ENCODE data around the gene UMAD1. TPM values are rescaled to one million over a fixed set of nuclear protein-coding genes. Genes with fewer than 3 reads are reported as not detected.

Gene UMAD1
- total and polyA plus RNA-seq, 2 of the 13 experiments (the other 11 are each of a cell fraction or from before 2014, with no cell fraction given): 16.8 to 17.6 TPM

DNA sequence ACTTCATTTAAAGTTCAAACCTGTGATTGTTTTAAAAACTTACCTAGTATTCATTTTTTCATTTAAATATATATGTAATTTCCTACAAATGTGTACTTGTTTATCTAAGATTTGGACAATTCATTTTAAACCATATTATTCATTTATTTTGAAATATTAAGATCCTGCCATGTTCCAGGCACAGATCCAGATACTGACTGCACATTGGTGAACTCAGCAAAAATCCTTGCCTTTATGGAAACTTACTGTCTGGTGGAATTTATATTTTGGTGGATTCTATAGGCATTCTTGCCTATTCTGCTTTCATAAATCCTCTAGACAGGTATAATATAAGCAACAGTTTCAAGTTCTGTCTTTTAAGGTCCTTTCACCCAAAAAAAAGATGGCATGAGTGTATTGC lies 126.1 kb downstream of the UMAD1 start (continued):
- TF ChIP-seq, protein P1, sequence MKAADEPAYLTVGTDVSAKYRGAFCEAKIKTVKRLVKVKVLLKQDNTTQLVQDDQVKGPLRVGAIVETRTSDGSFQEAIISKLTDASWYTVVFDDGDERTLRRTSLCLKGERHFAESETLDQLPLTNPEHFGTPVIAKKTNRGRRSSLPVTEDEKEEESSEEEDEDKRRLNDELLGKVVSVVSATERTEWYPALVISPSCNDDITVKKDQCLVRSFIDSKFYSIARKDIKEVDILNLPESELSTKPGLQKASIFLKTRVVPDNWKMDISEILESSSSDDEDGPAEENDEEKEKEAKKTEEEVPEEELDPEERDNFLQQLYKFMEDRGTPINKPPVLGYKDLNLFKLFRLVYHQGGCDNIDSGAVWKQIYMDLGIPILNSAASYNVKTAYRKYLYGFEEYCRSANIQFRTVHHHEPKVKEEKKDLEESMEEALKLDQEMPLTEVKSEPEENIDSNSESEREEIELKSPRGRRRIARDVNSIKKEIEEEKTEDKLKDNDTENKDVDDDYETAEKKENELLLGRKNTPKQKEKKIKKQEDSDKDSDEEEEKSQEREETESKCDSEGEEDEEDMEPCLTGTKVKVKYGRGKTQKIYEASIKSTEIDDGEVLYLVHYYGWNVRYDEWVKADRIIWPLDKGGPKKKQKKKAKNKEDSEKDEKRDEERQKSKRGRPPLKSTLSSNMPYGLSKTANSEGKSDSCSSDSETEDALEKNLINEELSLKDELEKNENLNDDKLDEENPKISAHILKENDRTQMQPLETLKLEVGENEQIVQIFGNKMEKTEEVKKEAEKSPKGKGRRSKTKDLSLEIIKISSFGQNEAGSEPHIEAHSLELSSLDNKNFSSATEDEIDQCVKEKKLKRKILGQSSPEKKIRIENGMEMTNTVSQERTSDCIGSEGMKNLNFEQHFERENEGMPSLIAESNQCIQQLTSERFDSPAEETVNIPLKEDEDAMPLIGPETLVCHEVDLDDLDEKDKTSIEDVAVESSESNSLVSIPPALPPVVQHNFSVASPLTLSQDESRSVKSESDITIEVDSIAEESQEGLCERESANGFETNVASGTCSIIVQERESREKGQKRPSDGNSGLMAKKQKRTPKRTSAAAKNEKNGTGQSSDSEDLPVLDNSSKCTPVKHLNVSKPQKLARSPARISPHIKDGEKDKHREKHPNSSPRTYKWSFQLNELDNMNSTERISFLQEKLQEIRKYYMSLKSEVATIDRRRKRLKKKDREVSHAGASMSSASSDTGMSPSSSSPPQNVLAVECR (CRISPR knock-in tag; IDR thresholded peaks at IDR 0.05; ENCODE audit: borderline replicate concordance): no peak

- no peak for FAIRE-seq
- no peak overlapping the region for H2AFZ ChIP-seq (ENCODE audit: low read length)
- H3K36me3 ChIP-seq (replicated peaks in 1 of 2; ENCODE audit: control insufficient read depth in 1 of 2, insufficient read depth in 2 of 2, low read length in 2 of 2): no peaks in the 10 kb centered on the region
- H3K79me2 ChIP-seq (ENCODE audit: insufficient read depth, low read length): no peaks in the 10 kb centered on the region
- no peaks in the 10 kb centered on the region for H4K20me1 ChIP-seq (ENCODE audit: insufficient read depth, low read length)
- no peak overlapping the region for H3K4me3 ChIP-seq (replicated peaks in 1 of 3; ENCODE audit: insufficient read depth in 1 of 3, low read depth in 2 of 3, low read length in 3 of 3)
- no peaks in the 10 kb centered on the region for H3K27me3 ChIP-seq (ENCODE audit: control insufficient read depth in 1 of 2, insufficient read depth in 2 of 2, low read length in 2 of 2)
- ChIA-PET POLR2A (no interaction called here), CTCF (ENCODE audit: low intra/inter-chr PET ratio, low total read pairs) (no interaction called here)
- H3K9ac ChIP-seq (ENCODE audit: insufficient read depth, low read depth, low read length): no peak overlapping the region
- no peak overlapping the region for H3K4me2 ChIP-seq (ENCODE audit: low read depth, low read length)
- no peaks in the 10 kb centered on the region for H3K9me3 ChIP-seq (ENCODE audit: low read length)
- BruUV-seq (replicated peaks): no TSS peak
- no peak for DNase-seq (ENCODE audit: low spot score)
- in situ Hi-C loops (cut with HindIII; ENCODE audit: extremely low pct_ligation_motif_present, low pct_unique_long_range_greater_than_20kb): no loop called here
- no peaks in the 10 kb centered on the region for H3K4me1 ChIP-seq (ENCODE audit: insufficient read depth, low read length)
- H3K27ac ChIP-seq (ENCODE audit: extremely low read length, insufficient read depth, low read length): no peak overlapping the region
- intact Hi-C loops (cut with micrococcal nuclease; ENCODE audit: unreplicated experiment): loop anchor here (10.0 kb wide), 3 partner anchors 266 to 446 kb away; no protein-coding TSS in a partner anchor
- no peak for ATAC-seq
- over 99% methylated on average over 5 of the region's 5 CpGs for WGBS (ENCODE audit: low lambda C conversion rate)
- TF ChIP-seq NBN (conservative IDR thresholded peaks at IDR 0.05) (no peak), SNAPC2 (CRISPR knock-in tag; IDR thresholded peaks at IDR 0.05) (no peak), ZNF138 (CRISPR knock-in tag; IDR thresholded peaks at IDR 0.05; ENCODE audit: low read depth) (no peak), HNRNPL (IDR thresholded peaks at IDR 0.05; ENCODE audit: low read depth, low read length) (no peak), REL (CRISPR knock-in tag; conservative IDR thresholded peaks at IDR 0.05) (no peak), ZNF720 (CRISPR knock-in tag; IDR thresholded peaks at IDR 0.05) (no peak), ZNF792 (CRISPR knock-in tag; IDR thresholded peaks at IDR 0.05) (no peak), BORCS8-MEF2B (CRISPR knock-in tag; IDR thresholded peaks at IDR 0.05) (no peak), ZBTB4 (CRISPR knock-in tag; IDR thresholded peaks at IDR 0.05; ENCODE audit: borderline replicate concordance) (no peak)
- TF ChIP-seq, protein P2, sequence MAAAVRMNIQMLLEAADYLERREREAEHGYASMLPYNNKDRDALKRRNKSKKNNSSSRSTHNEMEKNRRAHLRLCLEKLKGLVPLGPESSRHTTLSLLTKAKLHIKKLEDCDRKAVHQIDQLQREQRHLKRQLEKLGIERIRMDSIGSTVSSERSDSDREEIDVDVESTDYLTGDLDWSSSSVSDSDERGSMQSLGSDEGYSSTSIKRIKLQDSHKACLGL (CRISPR knock-in tag; IDR thresholded peaks at IDR 0.05): no peak
- TF ChIP-seq, protein P3, sequence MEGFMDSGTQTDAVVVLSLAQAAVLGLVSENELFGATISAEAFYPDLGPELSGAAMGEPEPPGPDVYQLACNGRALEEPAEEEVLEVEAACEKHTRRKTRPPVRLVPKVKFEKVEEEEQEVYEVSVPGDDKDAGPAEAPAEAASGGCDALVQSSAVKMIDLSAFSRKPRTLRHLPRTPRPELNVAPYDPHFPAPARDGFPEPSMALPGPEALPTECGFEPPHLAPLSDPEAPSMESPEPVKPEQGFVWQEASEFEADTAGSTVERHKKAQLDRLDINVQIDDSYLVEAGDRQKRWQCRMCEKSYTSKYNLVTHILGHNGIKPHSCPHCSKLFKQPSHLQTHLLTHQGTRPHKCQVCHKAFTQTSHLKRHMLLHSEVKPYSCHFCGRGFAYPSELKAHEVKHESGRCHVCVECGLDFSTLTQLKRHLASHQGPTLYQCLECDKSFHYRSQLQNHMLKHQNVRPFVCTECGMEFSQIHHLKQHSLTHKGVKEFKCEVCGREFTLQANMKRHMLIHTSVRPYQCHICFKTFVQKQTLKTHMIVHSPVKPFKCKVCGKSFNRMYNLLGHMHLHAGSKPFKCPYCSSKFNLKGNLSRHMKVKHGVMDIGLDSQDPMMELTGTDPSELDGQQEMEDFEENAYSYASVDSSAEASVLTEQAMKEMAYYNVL (CRISPR knock-in tag; IDR thresholded peaks at IDR 0.05; ENCODE audit: borderline replicate concordance): no peak
These were observed 128.6 kb downstream of the UMAD1 start for GRCh38 chr7:7768977-7769709.
